Fibroblast of the aortic adventitia (primary cell): ENCODE measurements around the gene FRAS1. TPM values are rescaled to one million over a fixed set of nuclear protein-coding genes. Genes with fewer than 3 reads are reported as not detected.

ENCODE experiments used
- DNase-seq: peaks from one replicate; pipeline ENCODE4 v3.0.0-alpha.2; 2010; ENCODE audit warnings: low read depth
- H3K4me3 ChIP-seq: 2 replicates; pipeline ENCODE4 v1.5.1; 2011; ENCODE audit warnings: low read depth, mild to moderate bottlenecking, control low read depth, low read length, moderate library complexity
- CTCF ChIP-seq: IDR thresholded peaks from 2 replicates; pipeline ENCODE4 v1.5.1; 2011; ENCODE audit warnings: mild to moderate bottlenecking, low read length, control low read depth, inconsistent platforms; ENCODE audit not compliant: insufficient read depth
- total RNA-seq: library from RNA; depleted of rRNA; stranded (reverse); fragments of >200 nt; gene quantifications from 2 replicates; pipeline ENCODE4 v1.2.3, GENCODE V29; 2012; ENCODE audit warnings: low replicate concordance

Gene FRAS1
- total RNA-seq, 1 donor, result 1.9 TPM

DNA sequence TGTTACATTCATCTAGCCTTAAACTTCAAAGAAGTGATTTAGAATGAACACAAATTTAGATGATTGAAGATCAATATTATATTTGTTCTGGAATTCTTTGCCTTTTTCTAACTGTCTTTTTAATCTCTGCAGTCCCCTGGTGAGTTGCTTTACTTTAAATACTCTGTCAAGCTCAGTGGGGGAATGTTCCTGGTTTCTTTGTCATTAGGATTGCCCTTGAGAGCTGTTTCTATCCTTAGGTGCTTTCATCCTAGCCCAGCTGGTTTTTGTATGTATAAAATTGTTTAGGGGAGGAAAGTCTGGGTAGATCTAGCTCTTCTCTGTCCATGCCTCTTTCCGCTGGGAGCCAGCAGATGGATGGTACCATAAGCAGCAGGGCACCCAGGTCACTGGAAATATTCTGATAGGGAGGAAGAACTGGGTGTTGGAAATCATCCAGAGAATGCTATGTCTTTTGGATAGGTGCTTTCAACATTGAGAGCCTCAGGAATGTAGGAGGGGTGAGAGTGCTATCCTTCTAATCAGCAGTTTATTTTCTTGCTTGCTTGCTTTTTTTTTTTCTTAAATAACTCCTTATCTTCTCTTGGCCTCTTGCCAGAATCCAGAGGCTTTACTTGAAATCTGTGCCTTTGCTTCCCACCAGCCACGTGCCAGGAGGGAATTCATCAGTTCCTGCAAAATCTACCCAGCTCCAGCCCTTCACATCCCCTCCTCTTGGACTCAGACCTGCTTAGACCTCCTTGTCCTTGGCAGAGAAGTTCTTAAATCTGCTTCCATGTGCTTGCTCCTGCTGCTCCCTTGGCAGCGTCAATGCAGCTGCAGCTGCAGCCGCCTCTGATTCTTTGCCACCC lies 279.2 kb downstream of the FRAS1 start:
- no peak for TF ChIP-seq CTCF
- peak; percentile 84 for DNase-seq
- no peak overlapping the region for H3K4me3 ChIP-seq

DNA sequence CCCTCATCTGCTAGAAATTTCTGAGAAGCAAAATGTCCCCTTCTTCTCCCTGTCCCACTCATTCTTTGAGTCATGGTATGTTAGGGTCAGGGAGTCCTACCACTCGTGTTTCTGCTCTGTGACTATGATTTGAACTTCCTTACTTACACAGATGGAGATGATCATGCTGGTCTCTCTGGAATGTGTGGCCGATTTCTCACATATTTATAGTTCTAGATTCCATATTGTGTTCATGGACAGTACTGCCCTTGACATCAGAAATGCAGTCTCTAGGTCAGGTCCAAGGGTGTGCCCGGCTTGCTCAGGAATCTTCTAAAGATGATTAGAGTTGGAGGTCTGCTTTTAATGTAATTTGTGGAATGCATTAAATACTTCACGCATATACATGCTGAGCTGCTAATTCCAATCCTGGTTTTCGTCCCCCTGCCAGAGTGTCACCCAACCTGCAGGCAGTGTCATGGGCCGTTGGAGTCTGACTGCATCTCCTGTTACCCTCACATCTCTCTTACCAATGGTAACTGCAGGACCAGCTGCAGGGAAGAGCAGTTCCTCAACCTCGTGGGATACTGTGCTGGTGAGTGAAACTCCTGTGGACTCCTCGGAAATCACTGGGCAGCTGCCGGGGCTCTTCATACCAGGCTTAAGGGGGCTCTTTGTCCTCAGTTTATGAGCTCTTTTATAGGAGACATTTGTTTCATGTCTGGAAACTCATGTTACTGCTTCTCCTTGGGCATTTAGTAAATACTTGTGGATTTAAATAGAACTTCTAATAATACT lies 280.3 kb downstream of the FRAS1 start:
- DNase-seq, result peak; percentile 20
- no peak overlapping the region for H3K4me3 ChIP-seq
- TF ChIP-seq CTCF, result no peak

- no peak for TF ChIP-seq CTCF
- DNase-seq, result no peak
- H3K4me3 ChIP-seq, result no peak overlapping the region
Measured at GRCh38 chr4:78342125-78342524, 285.0 kb downstream of the FRAS1 start.

DNA sequence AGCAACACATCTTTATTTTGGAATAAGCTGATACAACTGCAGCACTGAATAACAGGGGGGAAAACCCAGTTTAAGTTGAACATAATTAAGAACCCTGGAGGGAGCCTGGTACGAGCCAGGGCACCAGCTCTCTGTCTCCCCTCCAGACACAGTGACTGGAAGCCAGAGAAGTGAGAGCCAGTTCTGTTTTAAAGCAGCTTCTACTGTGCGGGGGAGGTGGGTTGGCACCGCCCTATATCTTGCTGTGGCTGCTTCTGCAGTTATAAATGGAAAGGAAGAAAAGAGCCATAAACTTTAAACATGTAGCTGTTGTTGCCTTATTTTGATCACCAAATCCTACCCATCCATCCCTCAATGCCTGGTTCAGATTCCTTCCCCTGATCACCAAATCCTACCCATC lies 286.6 kb downstream of the FRAS1 start:
- no peak for TF ChIP-seq CTCF
- no peak for DNase-seq
- no peak overlapping the region for H3K4me3 ChIP-seq

- no peak for DNase-seq
- H3K4me3 ChIP-seq, result no peak overlapping the region
- no peak for TF ChIP-seq CTCF
Measured at GRCh38 chr4:78345237-78345636, 288.1 kb downstream of the FRAS1 start.

GRCh38 chr4:78346222-78346621 lies 289.1 kb downstream of the FRAS1 start:
- TF ChIP-seq CTCF, result no peak
- H3K4me3 ChIP-seq, result no peak overlapping the region
- no peak for DNase-seq
